Fibroblast of peridontal ligament (primary cell): ENCODE measurements around the gene ZBTB5.
"Not testable (repeated sequence)": the region's sequence is repeated elsewhere in the genome, so short reads cannot be mapped to it uniquely, and the experiment has no call there.

ENCODE experiments used
- DNase-seq: peaks from one replicate; pipeline ENCODE4 v3.0.0-alpha.2; 2010; ENCODE audit errors: extremely low read depth

Gene ZBTB5

GRCh38 chr9:37452611-37453010 lies 12.6 kb downstream of the ZBTB5 start:
- DNase-seq = no peak

- no peak for DNase-seq
Observed at GRCh38 chr9:37451628-37452027, 13.6 kb downstream of the ZBTB5 start.

GRCh38 chr9:37449862-37450632 lies 15.2 kb downstream of the ZBTB5 start:
- DNase-seq = no peak

GRCh38 chr9:37447111-37447510 lies 18.1 kb downstream of the ZBTB5 start:
- DNase-seq = no peak

- no peak for DNase-seq
Observed at GRCh38 chr9:37446401-37446800, 18.8 kb downstream of the ZBTB5 start.

GRCh38 chr9:37445832-37446231 lies 19.4 kb downstream of the ZBTB5 start:
- DNase-seq = no peak

- DNase-seq = no peak
Observed at GRCh38 chr9:37444890-37445289, 20.4 kb downstream of the ZBTB5 start.

- no peak for DNase-seq
Observed at GRCh38 chr9:37443566-37443965, 21.7 kb downstream of the ZBTB5 start.

- DNase-seq = no peak
Observed at GRCh38 chr9:37442556-37442955, 22.7 kb downstream of the ZBTB5 start.

- no peak for DNase-seq
Observed at GRCh38 chr9:37441776-37442370, 23.4 kb downstream of the ZBTB5 start.

- DNase-seq = no peak
Observed at GRCh38 chr9:37438359-37438758, 26.9 kb downstream of the ZBTB5 start.

- DNase-seq = no peak
Observed at GRCh38 chr9:37437621-37438020, 27.6 kb downstream of the ZBTB5 start.

- no peak for DNase-seq
Observed at GRCh38 chr9:37437010-37437409, 28.2 kb downstream of the ZBTB5 start.

- no peak for DNase-seq
Observed at GRCh38 chr9:37436540-37436939, 28.7 kb downstream of the ZBTB5 start.

GRCh38 chr9:37433867-37434371 lies 31.3 kb downstream of the ZBTB5 start:
- DNase-seq = no peak

GRCh38 chr9:37432020-37432419 lies 33.2 kb downstream of the ZBTB5 start:
- DNase-seq = no peak

GRCh38 chr9:37430841-37431597 lies 34.2 kb downstream of the ZBTB5 start:
- DNase-seq = peak; percentile 38

GRCh38 chr9:37429441-37430285 lies 35.6 kb downstream of the ZBTB5 start:
- no peak for DNase-seq

GRCh38 chr9:37428345-37428744 lies 36.9 kb downstream of the ZBTB5 start:
- no peak for DNase-seq

- no peak for DNase-seq
Observed at GRCh38 chr9:37426846-37427245, 38.4 kb downstream of the ZBTB5 start.

GRCh38 chr9:37426431-37426830 lies 38.8 kb downstream of the ZBTB5 start:
- DNase-seq = not testable (repeated sequence)

- no peak for DNase-seq
Observed at GRCh38 chr9:37425298-37425752, 39.9 kb downstream of the ZBTB5 start.
